Liver (tissue), 9 donors: ENCODE measurements around the gene ENOX1. TPM values are rescaled to one million over a fixed set of nuclear protein-coding genes. Genes with fewer than 3 reads are reported as not detected.

Experiments
- DNase-seq: peaks from one replicate; pipeline ENCODE4 v3.0.0-alpha.2; 2017; ENCODE audit warnings: low spot score
- H3K27ac ChIP-seq, 2 donors: one replicate each; pipeline ENCODE4 v1.7.0; 2013; ENCODE audit warnings: inconsistent platforms in 2 of 2, low read length in 2 of 2, control low read depth in 1 of 2, low read depth in 1 of 2, mild to moderate bottlenecking in 1 of 2
- H3K27me3 ChIP-seq, 4 donors: one replicate each; pipeline versions ENCODE4 v1.6.1 to v1.7.0; 2013; ENCODE audit warnings: low read length in 3 of 4, inconsistent platforms in 1 of 4, mild to moderate bottlenecking in 1 of 4, moderate library complexity in 1 of 4; ENCODE audit not compliant: control insufficient read depth in 4 of 4, insufficient read depth in 4 of 4
- H3K36me3 ChIP-seq, 4 donors: one replicate each; pipeline versions ENCODE4 v1.6.1 to v1.7.0; 2013; ENCODE audit warnings: low read length in 3 of 4, mild to moderate bottlenecking in 3 of 4, low read depth in 1 of 4, moderate library complexity in 1 of 4; ENCODE audit not compliant: control insufficient read depth in 4 of 4, insufficient read depth in 3 of 4
- H3K4me1 ChIP-seq, 4 donors: one replicate each; pipeline versions ENCODE4 v1.6.1 to v1.7.0; 2013; ENCODE audit warnings: low read length in 3 of 4, mild to moderate bottlenecking in 3 of 4, moderate library complexity in 1 of 4; ENCODE audit not compliant: control insufficient read depth in 4 of 4, insufficient read depth in 4 of 4
- H3K4me3 ChIP-seq, 3 donors: one replicate each; pipeline versions ENCODE4 v1.6.1 to v1.7.0; 2013; ENCODE audit warnings: low read length in 3 of 3, control low read depth in 1 of 3, low read depth in 1 of 3, mild to moderate bottlenecking in 1 of 3
- H3K9ac ChIP-seq, 2 donors: one replicate each; pipeline ENCODE4 v1.7.0; 2013; ENCODE audit warnings: low read length in 2 of 2, mild to moderate bottlenecking in 2 of 2, moderate library complexity in 2 of 2, control low read depth in 1 of 2, low read depth in 1 of 2
- H3K9me3 ChIP-seq, 4 donors: one replicate each; pipeline versions ENCODE4 v1.6.1 to v1.7.0; 2013; ENCODE audit warnings: low read length in 3 of 4; ENCODE audit not compliant: control insufficient read depth in 4 of 4
- ATF3 ChIP-seq: IDR thresholded peaks from 2 replicates; pipeline ENCODE4 v1.6.1; 2016; ENCODE audit warnings: antibody characterized with exemption
- CTCF ChIP-seq: fragments of 150-350 bp; IDR thresholded peaks from 2 replicates; pipeline ENCODE4 v1.5.1; 2017; ENCODE audit warnings: improper control_type of control experiment, low read depth, low read length; ENCODE audit not compliant: missing input control
- EGR1 ChIP-seq, 2 donors: IDR thresholded peaks; 2 replicates each; pipeline ENCODE4 v1.6.1; 2016 to 2018; ENCODE audit warnings: antibody characterized with exemption in 2 of 2, low read depth in 2 of 2
- FOXA1 ChIP-seq: IDR thresholded peaks from 2 replicates; pipeline ENCODE4 v1.6.1; 2016; ENCODE audit warnings: antibody characterized with exemption
- FOXA2 ChIP-seq: IDR thresholded peaks from 2 replicates; pipeline ENCODE4 v1.6.1; 2016; ENCODE audit warnings: antibody characterized with exemption
- GABPA ChIP-seq, 2 donors: IDR thresholded peaks in 1 of 2; conservative IDR thresholded peaks in 1 of 2; 2 replicates each; pipeline ENCODE4 v1.6.1; 2016; ENCODE audit warnings: antibody characterized with exemption in 2 of 2, mild to moderate bottlenecking in 1 of 2, moderate library complexity in 1 of 2
- HNF4A ChIP-seq, 2 donors: conservative IDR thresholded peaks; 2 replicates each; pipeline ENCODE4 v1.6.1; 2016; ENCODE audit warnings: antibody characterized with exemption in 2 of 2, mild to moderate bottlenecking in 2 of 2
- HNF4G ChIP-seq: IDR thresholded peaks from 2 replicates; pipeline ENCODE4 v1.6.1; 2016; ENCODE audit warnings: antibody characterized with exemption
- JUND ChIP-seq, 2 donors: IDR thresholded peaks; 2 replicates each; pipeline ENCODE4 v1.6.1; 2016; ENCODE audit warnings: antibody characterized with exemption in 2 of 2
- MAX ChIP-seq: IDR thresholded peaks from 2 replicates; pipeline ENCODE4 v1.6.1; 2016; ENCODE audit warnings: antibody characterized with exemption
- NR2F2 ChIP-seq: IDR thresholded peaks from 2 replicates; pipeline ENCODE4 v1.6.1; 2016; ENCODE audit warnings: antibody characterized with exemption
- RAD21 ChIP-seq, 2 donors: IDR thresholded peaks; 2 replicates each; pipeline ENCODE4 v1.6.1; 2016; ENCODE audit warnings: antibody characterized with exemption in 2 of 2, mild to moderate bottlenecking in 2 of 2
- REST ChIP-seq: IDR thresholded peaks from 2 replicates; pipeline ENCODE4 v1.6.1; 2016; ENCODE audit warnings: antibody characterized with exemption, mild to moderate bottlenecking
- RXRA ChIP-seq, 2 donors: IDR thresholded peaks; 2 replicates each; pipeline ENCODE4 v1.6.1; 2017 to 2018; ENCODE audit warnings: antibody characterized with exemption in 2 of 2, mild to moderate bottlenecking in 1 of 2
- SP1 ChIP-seq: IDR thresholded peaks from 2 replicates; pipeline ENCODE4 v1.6.1; 2018; ENCODE audit warnings: antibody characterized with exemption, mild to moderate bottlenecking
- TAF1 ChIP-seq: conservative IDR thresholded peaks from 2 replicates; pipeline ENCODE4 v1.6.1; 2016; ENCODE audit warnings: antibody characterized with exemption, mild to moderate bottlenecking
- YY1 ChIP-seq: IDR thresholded peaks from 2 replicates; pipeline ENCODE4 v1.6.1; 2016; ENCODE audit warnings: antibody characterized with exemption, mild to moderate bottlenecking
- ZBTB33 ChIP-seq: IDR thresholded peaks from 2 replicates; pipeline ENCODE4 v1.6.1; 2016; ENCODE audit warnings: antibody characterized with exemption
- WGBS: extraction: QIAGEN DNeasy Blood & Tissue Kit; methylation state at CpG from one replicate; pipeline ENCODE4 v1.1.7; 2013; 5-methylcytosine and 5-hydroxymethylcytosine counted together
- polyA plus RNA-seq, 2 donors: library from polyadenylated mRNA; stranded (reverse) in 1 of 2; unstranded in 1 of 2; fragments of 200-250 nt in 1 of 2; fragments of >200 nt in 1 of 2; fragmentation: Nextera tagmentation in 1 of 2; extraction: Ambion mirVana in 1 of 2; gene quantifications; one replicate each; pipeline versions ENCODE4 v1.2.1 to v1.2.3, GENCODE V29; 2013 to 2015
- total RNA-seq, 2 donors: library from RNA; depleted of rRNA; stranded (reverse); fragments of >200 nt; gene quantifications; one replicate each; pipeline ENCODE4 v1.2.3, GENCODE V29; 2014
- donor health status: healthy.
- donor health status: healthy.
- donor health status: healthy.
- donor health status: healthy.
- donor health status: healthy.

The ENOX1 gene
- total and polyA plus RNA-seq, 4 donors: 0.02 to 0.33 (median 0.08) TPM; not detected in 1

GRCh38 chr13:43383498-43384165, 403.1 kb downstream of the ENOX1 start:
- WGBS: 69% methylated on average over 5 of the region's 5 CpGs

GRCh38 chr13:43379738-43380137, 407.0 kb downstream of the ENOX1 start:
- H3K4me3 ChIP-seq: no peak overlapping the region
- no peaks in the 10 kb centered on the region for H3K36me3 ChIP-seq
- DNase-seq: no peak
- peaks cover 0 to 10% (median 0%) of the 10 kb centered on the region in 4 donors for H3K9me3 ChIP-seq
- no peak overlapping the region for H3K27ac ChIP-seq
- 76% methylated on average over 1 of the region's 1 CpG for WGBS
- no peaks in the 10 kb centered on the region for H3K27me3 ChIP-seq
- H3K4me1 ChIP-seq: peaks cover 0 to 4% (median 1%) of the 10 kb centered on the region in 4 donors
- no peak overlapping the region for H3K9ac ChIP-seq
- no peak for TF ChIP-seq YY1
- TF ChIP-seq ATF3: no peak
- TF ChIP-seq TAF1: no peak
- TF ChIP-seq ZBTB33: no peak
- TF ChIP-seq NR2F2: no peak
- TF ChIP-seq HNF4A (conservative IDR thresholded peaks at IDR 0.05): no peak
- TF ChIP-seq SP1: no peak
- TF ChIP-seq GABPA (IDR thresholded peaks at IDR 0.05 in 1 of 2, conservative IDR thresholded peaks at IDR 0.05 in 1 of 2): no peak
- TF ChIP-seq HNF4G: no peak
- TF ChIP-seq EGR1 (IDR thresholded peaks at IDR 0.05; ENCODE audit: low read depth in 2 of 2): no peak
- no peak for TF ChIP-seq MAX
- no peak for TF ChIP-seq CTCF
- TF ChIP-seq REST: no peak
- no peak for TF ChIP-seq FOXA2
- TF ChIP-seq RAD21 (IDR thresholded peaks at IDR 0.05): no peak
- TF ChIP-seq RXRA (IDR thresholded peaks at IDR 0.05): no peak
- no peak for TF ChIP-seq FOXA1

More at GRCh38 chr13:43383498-43384165, 403.1 kb downstream of the ENOX1 start:
- no peak for TF ChIP-seq NR2F2
- no peak for TF ChIP-seq MAX
- no peak for TF ChIP-seq HNF4A (conservative IDR thresholded peaks at IDR 0.05)
- no peak for TF ChIP-seq SP1
- no peak for TF ChIP-seq TAF1
- no peak for TF ChIP-seq JUND (IDR thresholded peaks at IDR 0.05)
- TF ChIP-seq CTCF: no peak
- H3K4me3 ChIP-seq: no peak overlapping the region
- no peak overlapping the region for H3K27ac ChIP-seq
- H3K4me1 ChIP-seq: peaks cover 0 to 11% (median 4%) of the 10 kb centered on the region in 4 donors
- no peak for DNase-seq
- H3K27me3 ChIP-seq: no peaks in the 10 kb centered on the region
- no peak overlapping the region for H3K9ac ChIP-seq
- H3K36me3 ChIP-seq: no peaks in the 10 kb centered on the region
- peaks cover 0 to 10% (median 0%) of the 10 kb centered on the region in 4 donors for H3K9me3 ChIP-seq
